Brain microvascular endothelial cell (primary cell): ENCODE data around the gene APCS.

Source experiments
- DNase-seq: peaks from one replicate; pipeline ENCODE4 v3.0.0-alpha.2; 2020
- H3K27ac ChIP-seq: fragments of 250-450 bp; sonication (Bioruptor Pico); 2 replicates; pipeline ENCODE4 v1.5.1; 2020; ENCODE audit warnings: mild to moderate bottlenecking, moderate library complexity
- H3K27me3 ChIP-seq: fragments of 250-450 bp; sonication (Bioruptor Pico); replicated peaks from 2 replicates; pipeline ENCODE4 v1.5.1; 2020; ENCODE audit warnings: mild to moderate bottlenecking
- H3K36me3 ChIP-seq: fragments of 250-450 bp; sonication (Bioruptor Pico); replicated peaks from 2 replicates; pipeline ENCODE4 v1.5.1; 2020; ENCODE audit warnings: mild to moderate bottlenecking
- H3K4me3 ChIP-seq: 2 replicates; pipeline ENCODE4 v1.5.1; 2011; ENCODE audit warnings: low read depth, mild to moderate bottlenecking, control low read depth, low read length, moderate library complexity
- in situ Hi-C: cut with HindIII; loops from 2 replicates; pipeline ENCODE4 v1.10.0; 2017; ENCODE audit warnings: low sequenced_read_pairs, low pct_ligation_motif_present
- TF ChIP-seq, protein P1 (sequence below): IDR thresholded peaks from 2 replicates; pipeline ENCODE4 v1.5.1; 2011; ENCODE audit warnings: low read depth, mild to moderate bottlenecking, moderate library complexity, low read length, control low read depth, inconsistent platforms; ENCODE audit errors: missing control alignments

Gene APCS

DNA sequence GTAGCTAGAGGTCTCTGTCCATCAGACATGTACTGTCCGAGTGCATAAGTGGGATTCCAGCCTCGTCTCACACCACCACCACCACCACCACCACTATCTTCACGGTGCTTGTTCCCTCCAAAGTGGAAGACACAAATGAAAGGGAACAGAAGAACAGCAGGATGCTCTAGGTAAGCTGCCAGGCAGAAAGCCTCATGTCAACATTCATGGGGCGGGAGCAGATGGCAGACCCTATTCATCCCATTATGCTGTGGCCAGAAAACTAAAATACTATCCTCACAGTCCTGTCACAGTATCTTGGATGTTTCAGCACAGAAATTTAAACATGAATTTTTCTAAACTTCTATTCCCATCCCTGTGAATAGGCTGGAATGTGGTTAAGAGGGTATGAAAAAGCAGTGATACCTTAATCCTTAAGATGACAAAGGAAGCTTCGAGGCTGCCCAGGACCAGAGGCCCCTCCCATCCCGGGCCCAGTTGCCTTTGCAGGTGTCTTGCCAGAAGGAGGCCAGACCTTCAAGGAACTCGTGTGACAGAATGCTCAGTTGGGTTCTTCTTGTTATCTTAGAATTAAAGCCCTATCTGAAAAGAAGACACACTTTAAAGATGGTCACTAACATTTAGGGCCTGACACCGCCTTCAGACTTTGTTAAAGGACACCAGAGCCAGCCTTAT, 24.7 kb downstream of the APCS start:
- H3K36me3 ChIP-seq, result no peaks in the 10 kb centered on the region
- TF ChIP-seq, protein P1, sequence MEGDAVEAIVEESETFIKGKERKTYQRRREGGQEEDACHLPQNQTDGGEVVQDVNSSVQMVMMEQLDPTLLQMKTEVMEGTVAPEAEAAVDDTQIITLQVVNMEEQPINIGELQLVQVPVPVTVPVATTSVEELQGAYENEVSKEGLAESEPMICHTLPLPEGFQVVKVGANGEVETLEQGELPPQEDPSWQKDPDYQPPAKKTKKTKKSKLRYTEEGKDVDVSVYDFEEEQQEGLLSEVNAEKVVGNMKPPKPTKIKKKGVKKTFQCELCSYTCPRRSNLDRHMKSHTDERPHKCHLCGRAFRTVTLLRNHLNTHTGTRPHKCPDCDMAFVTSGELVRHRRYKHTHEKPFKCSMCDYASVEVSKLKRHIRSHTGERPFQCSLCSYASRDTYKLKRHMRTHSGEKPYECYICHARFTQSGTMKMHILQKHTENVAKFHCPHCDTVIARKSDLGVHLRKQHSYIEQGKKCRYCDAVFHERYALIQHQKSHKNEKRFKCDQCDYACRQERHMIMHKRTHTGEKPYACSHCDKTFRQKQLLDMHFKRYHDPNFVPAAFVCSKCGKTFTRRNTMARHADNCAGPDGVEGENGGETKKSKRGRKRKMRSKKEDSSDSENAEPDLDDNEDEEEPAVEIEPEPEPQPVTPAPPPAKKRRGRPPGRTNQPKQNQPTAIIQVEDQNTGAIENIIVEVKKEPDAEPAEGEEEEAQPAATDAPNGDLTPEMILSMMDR, result no peak
- no peak overlapping the region for H3K4me3 ChIP-seq
- H3K27ac ChIP-seq, result no peak overlapping the region
- in situ Hi-C loops, result no loop called here
- no peaks in the 10 kb centered on the region for H3K27me3 ChIP-seq
- no peak for DNase-seq

DNA sequence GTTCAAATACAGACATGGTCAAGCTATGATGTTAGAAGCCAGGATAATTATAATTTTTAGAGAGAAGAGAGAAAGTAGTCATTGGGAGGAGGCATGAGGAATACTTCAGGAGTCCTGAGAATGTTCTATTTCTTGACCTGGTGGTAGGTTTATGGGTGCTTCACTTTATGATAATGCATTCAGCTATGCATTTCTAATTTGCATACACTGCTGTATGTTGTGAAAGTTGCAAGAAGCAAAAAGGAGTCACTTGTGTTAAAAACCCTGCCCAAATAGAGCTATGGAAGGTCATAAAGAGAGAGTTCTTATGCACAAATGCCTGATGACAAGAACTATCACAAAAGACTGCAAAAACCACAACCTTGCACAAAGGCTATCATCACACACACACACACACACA, 45.3 kb downstream of the APCS start:
- DNase-seq, result no peak
- TF ChIP-seq, protein P1, result no peak
- Histone ChIP-seq H3K36me3 (no peaks in the 10 kb centered on the region), H3K4me3 (no peak overlapping the region), H3K27ac (no peak overlapping the region), H3K27me3 (no peaks in the 10 kb centered on the region)
- in situ Hi-C loops, result no loop called here
